Tibial artery (tissue), 4 donors: Measurements from ENCODE around the gene ROBO1.

Experiments used
- DNase-seq, 2 donors: peaks; one replicate each; pipeline ENCODE4 v3.0.0-alpha.2; 2019
- H3K27ac ChIP-seq, 2 donors: fragments of 200-600 bp; sonication (generic) in 1 of 2; 1 replicate in 1 of 2; 2 replicates in 1 of 2; pipeline ENCODE4 v1.5.1; 2018 to 2019; ENCODE audit warnings: mild to moderate bottlenecking in 1 of 2
- H3K27me3 ChIP-seq, 2 donors: fragments of 200-600 bp; sonication (generic) in 1 of 2; one replicate each; pipeline versions ENCODE4 v1.5.1 to v1.6.0; 2016 to 2019
- H3K36me3 ChIP-seq, 3 donors: fragments of 200-600 bp; sonication (generic) in 2 of 3; one replicate each; pipeline ENCODE4 v1.5.1; 2016 to 2019; ENCODE audit warnings: mild to moderate bottlenecking in 2 of 3
- H3K4me1 ChIP-seq, 4 donors: fragments of 200-600 bp; sonication (generic) in 2 of 4; 1 replicate in 3 of 4; 2 replicates in 1 of 4; pipeline ENCODE4 v1.5.1; 2016 to 2019
- H3K4me3 ChIP-seq, 2 donors: fragments of 200-600 bp; sonication (generic) in 1 of 2; 1 replicate in 1 of 2; 2 replicates in 1 of 2; pipeline ENCODE4 v1.5.1; 2018 to 2019; ENCODE audit warnings: mild to moderate bottlenecking in 2 of 2
- H3K9me3 ChIP-seq, 3 donors: fragments of 200-600 bp; sonication (generic) in 1 of 3; one replicate each; pipeline ENCODE4 v1.5.1; 2016 to 2019
- intact Hi-C: fragments of 100-400 bp; cut with DNase I; formaldehyde crosslinking; loops from one replicate; pipeline ENCODE4 v1.15.0; 2023; ENCODE audit warnings: low total_unique reads
- TF ChIP-seq, protein P1 (sequence below), 2 experiments: fragments of 200-600 bp in 1 of 2; fragments of 450-650 bp in 1 of 2; IDR thresholded peaks; one replicate each; pipeline ENCODE4 v1.5.1; 2017 to 2019; ENCODE audit warnings: antibody characterized with exemption in 2 of 2, mild to moderate bottlenecking in 1 of 2, moderate library complexity in 1 of 2

The ROBO1 gene

DNA sequence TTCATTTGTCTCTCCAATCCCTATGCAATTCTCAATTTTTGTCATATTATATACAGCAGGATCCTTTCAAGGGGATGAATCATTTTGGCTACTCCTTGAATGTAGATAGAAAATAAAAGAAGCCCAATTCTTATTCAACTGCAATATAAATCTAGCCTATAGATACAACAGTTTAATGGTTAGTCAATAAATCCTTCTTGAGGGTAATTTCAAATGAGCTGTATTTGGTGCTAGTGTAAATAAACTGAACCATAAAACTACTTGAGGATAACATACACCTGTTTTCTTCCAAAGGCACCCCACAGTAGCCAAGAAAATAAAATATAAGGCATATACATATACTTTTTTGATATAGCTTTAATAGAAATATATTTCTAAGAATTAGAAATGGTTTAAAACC, 830.3 kb downstream of the ROBO1 start:
- Histone ChIP-seq H3K4me3 (no peak overlapping the region), H3K27ac (no peak overlapping the region), H3K27me3 (no peaks in the 10 kb centered on the region), H3K4me1 (no peaks in the 10 kb centered on the region), H3K36me3 (no peaks in the 10 kb centered on the region), H3K9me3 (no peaks in the 10 kb centered on the region)
- TF ChIP-seq, protein P1, sequence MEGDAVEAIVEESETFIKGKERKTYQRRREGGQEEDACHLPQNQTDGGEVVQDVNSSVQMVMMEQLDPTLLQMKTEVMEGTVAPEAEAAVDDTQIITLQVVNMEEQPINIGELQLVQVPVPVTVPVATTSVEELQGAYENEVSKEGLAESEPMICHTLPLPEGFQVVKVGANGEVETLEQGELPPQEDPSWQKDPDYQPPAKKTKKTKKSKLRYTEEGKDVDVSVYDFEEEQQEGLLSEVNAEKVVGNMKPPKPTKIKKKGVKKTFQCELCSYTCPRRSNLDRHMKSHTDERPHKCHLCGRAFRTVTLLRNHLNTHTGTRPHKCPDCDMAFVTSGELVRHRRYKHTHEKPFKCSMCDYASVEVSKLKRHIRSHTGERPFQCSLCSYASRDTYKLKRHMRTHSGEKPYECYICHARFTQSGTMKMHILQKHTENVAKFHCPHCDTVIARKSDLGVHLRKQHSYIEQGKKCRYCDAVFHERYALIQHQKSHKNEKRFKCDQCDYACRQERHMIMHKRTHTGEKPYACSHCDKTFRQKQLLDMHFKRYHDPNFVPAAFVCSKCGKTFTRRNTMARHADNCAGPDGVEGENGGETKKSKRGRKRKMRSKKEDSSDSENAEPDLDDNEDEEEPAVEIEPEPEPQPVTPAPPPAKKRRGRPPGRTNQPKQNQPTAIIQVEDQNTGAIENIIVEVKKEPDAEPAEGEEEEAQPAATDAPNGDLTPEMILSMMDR (IDR thresholded peaks at IDR 0.05), result no peak
- DNase-seq, result no peak
- intact Hi-C loops, result no loop called here

DNA sequence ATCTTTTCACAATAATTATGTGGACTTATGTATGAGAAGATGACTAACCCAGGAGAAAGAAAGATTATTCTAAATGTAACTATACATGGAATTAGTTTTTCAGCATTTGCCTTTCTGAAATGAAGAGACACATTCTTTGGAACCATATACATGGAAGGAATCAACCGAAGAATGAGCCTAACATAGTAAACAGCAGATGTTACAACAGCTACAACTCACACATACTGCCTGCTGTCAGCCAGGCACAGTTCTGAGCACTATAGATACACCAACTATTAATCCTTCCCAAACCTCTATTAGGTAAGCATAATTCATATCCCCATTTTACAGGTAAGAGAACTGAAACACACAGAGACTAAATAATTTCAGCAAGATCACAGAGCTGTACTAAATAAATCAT, 840.0 kb downstream of the ROBO1 start:
- Histone ChIP-seq H3K27ac (no peak overlapping the region), H3K4me1 (no peaks in the 10 kb centered on the region), H3K4me3 (no peak overlapping the region), H3K36me3 (no peaks in the 10 kb centered on the region), H3K9me3 (no peaks in the 10 kb centered on the region), H3K27me3 (no peaks in the 10 kb centered on the region)
- intact Hi-C loops, result no loop called here
- DNase-seq, result no peak
- TF ChIP-seq, protein P1 (IDR thresholded peaks at IDR 0.05), result no peak

DNA sequence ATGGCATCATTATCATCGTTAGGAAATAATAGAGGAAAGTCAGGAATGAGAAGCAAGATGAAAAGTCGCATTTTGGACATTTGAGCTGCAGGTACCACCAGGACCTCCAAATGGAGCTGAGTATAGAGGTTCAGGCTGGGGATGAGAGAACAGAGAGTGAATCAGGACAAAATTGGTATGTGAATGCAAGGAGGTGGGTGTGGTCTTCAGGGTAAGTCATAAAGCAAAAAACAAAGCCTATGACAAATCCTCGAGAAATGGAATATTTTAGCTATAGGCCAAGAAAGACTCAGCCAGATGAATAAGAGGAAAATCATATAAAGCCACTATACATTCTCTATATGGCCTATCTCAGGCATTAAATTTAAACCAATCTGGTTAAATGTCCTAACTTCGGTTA, 841.3 kb downstream of the ROBO1 start:
- H3K27ac ChIP-seq, result no peak overlapping the region
- H3K36me3 ChIP-seq, result no peaks in the 10 kb centered on the region
- DNase-seq, result no peak
- H3K9me3 ChIP-seq, result no peaks in the 10 kb centered on the region
- no peak overlapping the region for H3K4me3 ChIP-seq
- no peaks in the 10 kb centered on the region for H3K27me3 ChIP-seq
- H3K4me1 ChIP-seq, result no peaks in the 10 kb centered on the region
- TF ChIP-seq, protein P1 (IDR thresholded peaks at IDR 0.05), result no peak
- intact Hi-C loops, result no loop called here

DNA sequence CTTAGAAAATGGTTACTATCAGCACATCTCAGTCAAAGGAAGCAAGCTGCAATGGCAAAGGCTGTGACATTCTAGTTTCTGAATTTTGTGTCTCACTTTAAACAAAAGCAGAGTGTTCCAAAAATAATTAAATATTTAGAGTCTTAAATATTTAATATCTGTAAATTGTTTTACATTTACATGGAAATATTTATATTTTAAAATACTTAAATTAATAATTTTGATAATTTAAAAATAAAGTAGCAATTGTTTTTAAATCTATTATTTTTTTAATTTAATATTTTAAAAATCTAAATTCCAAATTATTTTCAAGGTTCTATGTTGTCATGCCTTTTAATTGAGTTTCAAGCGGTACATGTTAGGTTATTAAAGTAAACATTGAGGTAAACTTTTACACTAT, 843.1 kb downstream of the ROBO1 start:
- intact Hi-C loops, result no loop called here
- Histone ChIP-seq H3K27me3 (no peaks in the 10 kb centered on the region), H3K9me3 (no peaks in the 10 kb centered on the region), H3K4me3 (no peak overlapping the region), H3K36me3 (no peaks in the 10 kb centered on the region), H3K27ac (no peak overlapping the region), H3K4me1 (no peaks in the 10 kb centered on the region)
- TF ChIP-seq, protein P1 (IDR thresholded peaks at IDR 0.05), result no peak
- no peak for DNase-seq

DNA sequence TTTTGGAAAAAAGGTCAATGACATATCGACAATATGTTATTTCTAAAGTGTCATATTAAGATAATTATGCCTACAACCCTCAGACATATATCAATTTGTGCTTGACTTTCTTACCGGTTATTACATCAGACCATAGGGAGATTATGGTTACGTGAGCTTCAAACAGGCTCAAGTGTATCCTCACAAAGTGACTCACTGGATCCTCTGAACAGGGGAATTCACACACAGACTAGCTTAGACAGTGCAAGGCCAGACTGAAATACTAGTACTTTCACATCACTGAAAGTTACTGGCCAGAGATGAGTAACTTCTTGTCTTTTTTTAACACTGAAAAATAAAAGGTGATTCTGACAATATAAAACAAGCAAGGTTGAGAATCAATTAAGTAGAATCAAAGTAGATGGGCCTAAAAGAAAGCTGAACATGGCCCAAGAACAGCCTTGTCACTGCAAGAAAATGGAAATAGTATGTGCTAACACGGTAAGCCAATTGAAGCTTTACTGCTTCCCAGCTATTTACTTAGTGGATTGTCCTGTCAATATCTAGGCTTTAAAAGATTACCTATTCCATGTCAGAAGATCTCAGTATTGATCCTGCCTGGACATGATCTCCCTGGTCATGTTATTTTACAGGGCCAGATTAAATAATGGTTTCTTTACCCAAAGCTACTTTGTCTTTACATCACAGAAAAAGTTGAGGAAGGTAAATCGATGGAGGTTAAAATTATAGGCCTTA, 848.6 kb downstream of the ROBO1 start:
- H3K27ac ChIP-seq, result no peak overlapping the region
- TF ChIP-seq, protein P1 (IDR thresholded peaks at IDR 0.05), result no peak
- no peak for DNase-seq

More for the DNA sequence above, 848.6 kb downstream of the ROBO1 start:
- H3K9me3 ChIP-seq, result no peaks in the 10 kb centered on the region
- no peak overlapping the region for H3K4me3 ChIP-seq
- H3K36me3 ChIP-seq, result no peaks in the 10 kb centered on the region
- H3K27me3 ChIP-seq, result no peaks in the 10 kb centered on the region
- intact Hi-C loops, result no loop called here
- peaks cover 0 to 19% (median 3%) of the 10 kb centered on the region in 4 donors for H3K4me1 ChIP-seq
